NCI-H1092 treated with DMSO at 0.1 percent for 48 hours (cell line): ENCODE results near the gene CERK.
A peak's percentile ranks its signal among the peaks of the same experiment; 100 is the strongest.

ENCODE experiments used
- DNase-seq: peaks from one replicate; lab custom pipeline; 2025; lab: John Stamatoyannopoulos, UW

Gene CERK

DNA sequence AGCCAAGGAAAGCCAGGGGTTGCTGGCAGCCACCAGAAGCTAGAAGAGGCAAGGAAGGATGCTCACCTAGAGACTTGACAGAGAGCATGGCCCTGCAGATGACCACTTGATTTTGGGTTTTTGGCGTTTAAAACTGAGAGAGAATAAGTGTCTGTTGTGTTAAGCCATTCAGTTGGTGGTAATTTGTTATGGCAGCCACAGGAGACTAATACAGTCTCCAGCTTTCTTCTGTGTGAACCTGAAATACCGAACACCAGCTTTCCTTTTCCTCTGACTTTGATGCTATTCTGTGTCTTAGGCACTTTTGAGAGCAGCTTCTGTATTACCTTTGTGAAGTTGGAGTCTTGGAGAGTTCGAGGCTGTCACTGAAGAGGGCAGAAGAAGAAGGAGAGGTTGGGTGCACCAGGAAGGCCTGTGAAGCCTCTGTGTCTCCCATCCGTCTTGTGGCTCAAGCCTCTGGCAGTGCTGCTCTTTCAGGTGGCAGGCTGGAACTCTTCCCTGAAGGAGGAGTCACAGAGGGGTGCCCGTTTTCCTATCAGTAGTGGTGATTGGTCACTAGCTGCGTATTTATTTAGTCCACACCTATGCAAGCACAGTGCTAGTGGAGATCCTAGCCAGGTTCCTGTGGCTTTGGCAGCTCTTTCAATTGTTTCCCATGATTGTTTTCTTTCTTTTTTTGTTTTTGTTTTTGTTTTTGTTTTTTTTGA lies 26.9 kb upstream of the CERK start:
- DNase-seq, result no peak

DNA sequence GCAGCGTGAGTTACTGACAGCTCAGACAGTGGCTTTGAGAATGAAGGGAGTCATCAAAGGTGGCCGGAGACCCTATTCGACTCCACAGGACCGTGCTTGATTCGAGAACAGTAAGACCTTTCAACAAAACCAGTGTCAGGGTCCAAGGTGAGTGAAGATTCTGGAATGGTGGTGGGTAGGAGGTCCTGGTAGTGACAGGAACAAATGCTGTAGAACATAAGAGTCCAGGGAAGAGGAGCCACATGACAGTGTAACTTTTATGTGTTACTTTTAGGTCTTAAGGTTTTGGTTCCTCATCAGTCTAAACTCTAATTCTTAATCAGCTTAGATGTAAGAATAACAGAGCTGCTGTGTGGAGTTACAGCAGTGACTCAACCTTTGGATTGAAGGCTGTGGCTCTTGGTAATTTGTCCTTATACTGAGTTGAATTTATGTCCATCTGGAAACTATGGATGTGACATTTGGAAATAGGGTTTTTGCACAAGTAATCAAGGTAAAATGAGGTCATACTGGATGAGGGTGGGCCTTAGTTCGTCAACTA lies 26.2 kb upstream of the CERK start:
- no peak for DNase-seq

DNA sequence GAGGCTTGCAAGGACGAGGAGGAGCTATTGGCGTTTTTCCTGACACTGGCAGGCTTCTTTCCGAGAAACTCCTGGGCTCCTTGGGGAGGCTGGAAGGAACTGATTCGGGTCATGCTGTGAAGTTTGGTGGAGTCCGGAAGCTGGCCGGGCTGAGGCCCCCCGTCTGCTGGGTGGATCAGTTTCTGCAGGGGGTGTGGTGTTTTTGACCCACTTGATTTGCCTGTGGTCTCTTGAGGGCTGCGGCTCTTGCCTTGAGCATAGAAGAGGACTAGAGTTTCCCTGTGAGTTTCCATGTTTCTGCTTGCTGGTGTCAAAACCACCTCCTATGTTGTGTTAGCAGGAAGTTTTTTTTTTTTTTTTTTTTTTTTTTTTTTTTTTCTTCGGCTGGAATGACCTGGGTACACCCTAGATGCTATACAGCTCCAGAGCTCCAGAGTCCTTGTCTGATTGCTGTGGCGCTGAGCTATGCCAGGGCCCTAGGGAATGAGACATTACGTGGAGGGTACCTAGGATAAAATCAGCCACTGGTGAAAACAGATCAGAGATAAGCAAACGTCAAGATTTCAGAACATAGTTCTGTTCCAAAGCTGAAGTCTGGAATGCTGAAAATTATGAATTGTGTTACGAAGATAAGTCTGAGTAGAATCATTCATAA lies 25.1 kb upstream of the CERK start:
- DNase-seq, result no peak

DNA sequence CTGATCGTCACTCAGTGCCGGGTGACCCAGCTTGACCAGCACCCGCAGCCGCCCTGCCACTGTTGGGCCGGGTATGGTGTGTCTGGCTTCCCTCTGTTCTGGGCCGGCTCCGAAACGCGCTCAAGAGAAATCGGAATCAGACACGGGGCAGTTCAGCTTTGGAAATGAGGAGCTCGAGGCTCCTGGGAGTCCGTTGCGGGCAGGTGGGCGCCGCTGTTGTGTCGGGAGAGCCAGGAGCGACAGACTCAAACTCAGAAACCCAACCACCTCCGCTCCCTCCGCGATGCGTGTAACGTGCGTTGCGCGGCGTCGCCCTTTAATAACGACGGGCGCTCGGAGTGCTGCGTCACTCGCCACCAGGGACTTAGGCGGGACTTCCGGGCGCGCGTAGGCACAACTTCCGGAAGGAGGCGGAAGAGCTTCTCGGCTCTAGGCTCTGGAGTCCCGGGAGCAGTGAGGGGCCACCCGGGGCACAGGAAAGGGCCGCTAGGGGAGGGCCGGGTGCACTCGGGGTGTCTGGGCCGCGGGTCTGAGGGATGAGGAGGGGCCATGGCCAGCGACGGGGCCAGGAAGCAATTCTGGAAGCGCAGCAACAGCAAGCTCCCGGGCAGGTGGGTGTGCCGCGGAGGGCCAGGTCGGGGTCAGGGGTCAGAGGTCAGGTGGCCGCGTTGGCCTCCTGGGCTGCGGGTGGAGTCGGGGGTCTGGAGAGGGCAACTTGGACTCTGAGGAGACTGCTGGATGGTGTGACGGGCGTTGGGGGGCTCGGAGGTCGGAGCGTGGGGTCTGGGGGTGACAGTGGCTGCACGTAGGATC lies 24.4 kb upstream of the CERK start, which contains the start of gene TBC1D22A:
Gene TBC1D22A (plus strand): TSS at position 413 of the 813 bp plus-strand sequence. CDS start 137 bp downstream, at position 550.
- DNase-seq, result peak; percentile 64

DNA sequence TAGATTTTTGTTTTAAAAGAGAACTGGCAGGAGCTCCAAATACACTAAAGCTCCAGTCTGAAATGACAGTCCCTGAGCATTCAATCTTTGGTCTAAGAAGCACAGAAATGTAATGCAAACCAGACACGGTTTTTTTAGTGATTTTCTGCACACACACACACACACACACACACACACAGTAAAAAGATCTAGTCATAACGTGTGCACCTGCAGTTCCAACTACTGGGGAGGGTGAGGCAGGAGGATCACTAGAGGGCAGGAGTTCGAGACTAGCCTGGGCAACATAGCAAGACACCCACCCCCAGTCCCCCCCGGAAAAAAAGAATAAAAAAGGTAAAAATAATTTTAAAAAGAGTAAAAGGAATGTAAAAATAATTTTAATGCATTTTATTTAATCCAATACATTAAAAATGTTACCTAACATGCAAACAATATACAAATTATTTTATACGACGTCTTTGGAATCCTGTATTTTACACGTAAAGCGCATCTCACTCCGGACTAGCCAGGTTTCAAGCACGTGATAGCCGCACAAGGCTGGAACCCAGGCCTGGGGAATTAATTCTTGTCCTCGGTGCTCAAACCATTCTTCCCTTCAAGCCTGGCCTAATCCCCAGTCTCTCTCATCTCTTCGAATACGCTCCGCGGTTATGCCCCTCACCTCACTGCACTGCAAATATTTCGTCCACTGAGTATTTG lies 23.6 kb upstream of the CERK start:
- no peak for DNase-seq

DNA sequence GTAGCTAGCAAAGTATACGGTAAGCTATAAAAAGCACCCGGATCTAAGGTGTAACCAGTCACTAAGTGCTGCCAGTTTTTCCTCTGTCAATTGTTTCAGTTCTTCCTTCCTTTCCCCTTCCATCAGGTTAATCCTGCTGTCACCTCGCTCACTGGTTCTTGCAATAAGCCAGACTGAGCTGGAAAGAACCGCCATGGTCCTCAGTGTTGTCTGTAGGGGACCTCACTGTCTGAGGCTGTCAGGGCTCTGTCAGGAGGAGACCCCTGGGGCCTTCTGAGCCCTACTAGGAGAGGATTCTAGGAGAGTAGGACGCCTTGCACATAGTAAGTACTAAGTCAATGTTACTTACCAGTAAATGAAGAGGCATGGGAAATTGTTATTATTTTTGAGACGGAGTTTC lies 23.0 kb upstream of the CERK start:
- no peak for DNase-seq

DNA sequence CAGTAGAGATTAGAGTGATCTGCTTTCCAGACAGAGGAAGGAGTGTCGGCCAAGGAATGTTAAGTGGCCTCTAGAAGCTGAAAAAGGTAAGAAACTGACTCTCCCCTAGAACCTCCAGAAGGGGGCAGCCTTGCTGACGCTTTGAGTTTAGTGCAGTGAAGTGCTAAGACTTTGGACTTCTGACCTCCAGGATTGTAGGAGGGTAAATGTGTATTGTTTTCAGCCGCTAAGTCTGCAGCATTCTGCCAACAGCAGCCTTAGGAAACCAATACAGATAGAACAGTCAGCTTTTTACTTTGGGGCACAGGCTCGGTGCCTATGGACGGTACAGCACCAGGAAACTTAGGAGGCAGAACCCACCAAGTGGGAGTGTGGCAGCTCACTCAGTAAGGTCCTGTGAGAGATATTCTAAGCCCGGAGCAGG lies 20.8 kb upstream of the CERK start:
- DNase-seq, result no peak

DNA sequence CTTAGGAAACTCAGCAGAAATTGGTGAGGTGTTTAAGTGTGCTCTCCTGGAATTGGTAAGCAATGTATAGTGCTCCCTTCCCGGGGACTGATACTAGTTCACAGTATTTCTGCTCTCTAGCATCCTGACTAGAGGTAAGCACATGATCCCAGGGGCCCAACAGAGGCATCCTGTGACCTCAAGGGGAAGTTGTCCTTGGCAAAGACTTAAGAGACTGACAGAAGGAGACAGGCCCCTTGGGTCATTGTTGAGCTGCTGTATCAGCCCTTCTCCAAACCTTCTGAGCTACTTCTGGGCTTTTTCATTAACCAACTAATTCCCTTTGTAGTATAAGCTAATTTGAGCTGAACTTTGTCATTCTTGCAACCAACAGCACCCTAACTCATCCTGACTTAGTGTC lies 20.1 kb upstream of the CERK start:
- DNase-seq, result no peak

DNA sequence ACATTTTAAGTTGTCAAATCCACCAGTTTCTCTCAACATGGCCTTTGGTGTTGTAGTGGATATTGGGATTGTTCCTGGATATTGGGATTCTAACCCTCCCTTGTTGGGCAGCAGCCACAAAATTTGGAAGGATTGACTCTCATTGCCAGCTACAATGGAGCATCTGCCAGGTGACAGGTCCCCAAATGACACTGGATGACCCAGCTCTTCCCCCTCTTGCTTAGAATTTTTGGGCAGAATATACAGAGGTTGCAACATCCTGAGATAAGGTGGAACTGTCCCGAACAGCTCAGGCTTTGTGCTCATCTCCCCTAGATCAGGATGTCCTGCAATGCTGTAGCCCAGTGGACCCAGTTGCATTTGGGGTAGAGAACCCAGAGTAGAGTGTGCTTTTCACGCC lies 19.1 kb upstream of the CERK start:
- DNase-seq, result no peak

DNA sequence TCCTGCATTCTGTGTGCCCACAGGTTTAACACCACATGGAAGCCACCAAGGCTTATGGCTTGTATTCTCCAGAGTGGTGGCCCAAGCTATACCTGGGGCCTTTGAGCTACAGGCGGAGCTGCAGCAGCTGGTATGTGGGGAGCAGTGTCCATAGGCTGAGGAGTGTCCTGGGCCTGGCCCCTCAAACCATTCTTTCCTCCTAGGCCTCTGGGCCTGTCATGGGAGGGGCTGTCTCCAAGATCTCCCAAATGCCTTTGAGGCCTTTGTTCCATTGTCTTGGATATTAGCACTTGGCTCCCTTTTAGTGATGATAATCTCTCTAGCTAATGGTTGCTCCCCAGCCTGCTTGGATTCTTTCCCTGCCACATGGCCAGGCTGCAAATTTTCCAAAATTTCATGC lies 18.0 kb upstream of the CERK start:
- no peak for DNase-seq

DNA sequence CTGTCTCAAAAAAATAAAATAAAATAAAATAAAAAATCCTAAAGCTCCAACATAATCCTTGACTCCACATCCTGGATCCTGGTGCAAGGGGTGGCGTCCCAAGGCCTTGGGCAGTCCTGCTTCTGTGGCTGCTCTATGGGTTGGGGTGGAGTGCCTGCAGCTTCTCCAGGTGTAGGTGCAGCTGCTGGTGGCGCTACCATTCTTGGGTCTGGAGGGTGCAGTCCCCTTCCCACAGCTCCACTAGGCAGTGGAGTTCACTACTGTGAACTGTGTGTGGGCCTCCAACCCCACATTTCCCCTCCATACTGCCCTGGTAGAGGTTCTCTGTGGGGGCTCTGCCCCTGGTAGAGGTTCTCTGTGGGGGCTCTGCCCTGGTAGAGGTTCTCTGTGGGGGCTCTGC lies 17.5 kb upstream of the CERK start:
- no peak for DNase-seq

DNA sequence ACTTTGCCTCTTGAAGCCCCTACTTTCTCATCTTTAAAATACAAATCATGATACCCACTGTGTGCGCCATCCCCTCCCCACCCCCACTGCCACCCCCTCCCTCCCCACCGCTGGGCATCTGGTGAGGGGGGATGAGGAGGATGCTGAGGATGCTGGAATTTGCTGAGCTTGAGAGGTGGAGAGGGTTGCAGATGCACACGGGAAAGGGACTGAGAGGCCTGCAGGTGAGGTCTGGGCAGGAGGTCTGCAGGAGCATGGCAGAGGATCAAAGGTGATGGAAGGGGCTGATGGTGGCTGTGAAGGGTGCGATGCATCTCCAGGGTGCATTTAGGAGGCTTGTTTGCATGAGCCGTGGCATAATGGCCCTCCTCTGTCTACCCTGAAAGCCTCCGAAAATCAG lies 16.8 kb upstream of the CERK start:
- DNase-seq, result no peak

DNA sequence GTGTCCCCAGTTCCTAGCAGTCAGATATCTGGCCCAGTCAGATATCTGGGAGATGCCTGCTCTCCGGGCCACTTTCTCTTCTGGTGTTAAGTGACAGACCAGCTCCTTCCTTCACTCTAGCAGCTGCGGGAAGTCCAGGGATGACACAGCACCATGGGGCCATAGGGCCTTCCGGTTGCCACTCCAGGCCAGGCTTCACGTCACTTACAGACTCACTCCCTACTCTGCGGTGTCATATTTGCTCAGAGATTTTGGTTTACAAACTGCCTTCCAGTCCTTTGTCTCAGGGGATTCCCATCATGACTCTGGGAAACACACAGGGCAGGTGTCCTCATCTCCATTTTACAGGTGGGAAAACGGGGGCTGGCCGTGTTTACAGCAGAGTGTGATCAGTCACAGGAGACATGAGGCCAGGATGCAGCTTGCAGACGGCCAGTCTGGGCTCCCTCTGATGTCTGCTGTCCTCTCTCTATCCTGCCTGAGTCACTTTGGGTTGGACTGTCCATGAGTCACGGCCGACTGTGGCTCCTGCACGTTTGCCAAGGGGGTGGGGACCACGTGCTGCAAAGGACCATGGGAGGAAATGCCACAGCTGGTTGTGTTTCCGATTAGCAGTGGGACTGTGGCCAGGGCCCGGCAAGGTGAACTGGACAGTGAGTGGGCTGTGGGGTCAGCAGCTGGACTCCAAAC lies 16.2 kb upstream of the CERK start:
- no peak for DNase-seq

DNA sequence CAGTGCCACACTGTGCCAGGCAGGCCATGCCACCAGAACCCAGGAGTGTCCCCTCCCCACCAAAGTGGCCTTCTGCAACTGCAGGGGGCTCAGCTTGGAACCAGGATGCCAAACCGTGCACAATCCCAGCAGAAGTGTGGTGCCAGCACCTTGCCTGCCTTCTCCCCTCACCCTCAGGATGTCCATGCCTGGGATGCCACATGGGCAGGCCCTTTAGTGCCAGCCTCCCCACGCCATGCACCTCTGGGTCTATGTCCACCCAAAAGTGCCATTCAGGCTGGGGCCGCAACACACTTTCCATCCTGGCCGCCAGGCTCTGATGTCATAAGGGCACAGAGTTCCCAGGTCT lies 15.7 kb upstream of the CERK start:
- no peak for DNase-seq

DNA sequence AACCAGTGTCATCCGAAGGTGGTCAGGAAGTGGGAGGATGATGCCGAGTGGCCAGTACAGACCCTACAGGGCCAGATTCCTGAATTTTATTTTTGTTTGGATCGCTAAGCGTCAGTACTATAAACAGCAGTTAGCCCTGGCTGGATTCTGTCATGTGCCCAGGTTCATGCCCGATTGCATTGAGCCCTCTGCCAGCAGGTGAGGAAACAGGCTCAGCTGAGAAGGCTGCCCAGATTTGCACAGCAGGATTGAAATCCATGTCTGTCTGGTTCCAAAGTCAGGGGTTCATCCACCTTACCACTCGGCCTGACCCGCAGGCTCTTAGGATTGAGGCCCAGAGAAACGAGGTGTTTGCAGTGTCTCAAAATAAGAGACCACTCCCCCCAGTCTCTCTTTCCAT lies 15.3 kb upstream of the CERK start:
- no peak for DNase-seq

DNA sequence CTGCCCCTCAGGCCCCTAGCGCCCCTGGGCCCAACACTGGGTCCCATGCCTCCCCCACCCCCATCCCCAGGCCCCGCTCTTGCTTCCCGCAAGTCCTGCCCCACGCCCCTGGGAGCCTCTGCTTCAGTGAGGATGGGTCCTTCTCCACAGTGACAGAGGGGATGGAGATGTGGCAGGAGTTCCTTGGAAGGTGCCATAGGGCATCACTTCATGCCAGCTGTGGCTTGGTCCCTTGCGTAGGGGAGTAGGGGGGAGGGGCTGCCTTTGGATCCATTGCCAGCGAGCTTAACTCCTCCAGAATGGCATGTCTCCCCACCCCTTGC lies 14.9 kb upstream of the CERK start:
- no peak for DNase-seq

DNA sequence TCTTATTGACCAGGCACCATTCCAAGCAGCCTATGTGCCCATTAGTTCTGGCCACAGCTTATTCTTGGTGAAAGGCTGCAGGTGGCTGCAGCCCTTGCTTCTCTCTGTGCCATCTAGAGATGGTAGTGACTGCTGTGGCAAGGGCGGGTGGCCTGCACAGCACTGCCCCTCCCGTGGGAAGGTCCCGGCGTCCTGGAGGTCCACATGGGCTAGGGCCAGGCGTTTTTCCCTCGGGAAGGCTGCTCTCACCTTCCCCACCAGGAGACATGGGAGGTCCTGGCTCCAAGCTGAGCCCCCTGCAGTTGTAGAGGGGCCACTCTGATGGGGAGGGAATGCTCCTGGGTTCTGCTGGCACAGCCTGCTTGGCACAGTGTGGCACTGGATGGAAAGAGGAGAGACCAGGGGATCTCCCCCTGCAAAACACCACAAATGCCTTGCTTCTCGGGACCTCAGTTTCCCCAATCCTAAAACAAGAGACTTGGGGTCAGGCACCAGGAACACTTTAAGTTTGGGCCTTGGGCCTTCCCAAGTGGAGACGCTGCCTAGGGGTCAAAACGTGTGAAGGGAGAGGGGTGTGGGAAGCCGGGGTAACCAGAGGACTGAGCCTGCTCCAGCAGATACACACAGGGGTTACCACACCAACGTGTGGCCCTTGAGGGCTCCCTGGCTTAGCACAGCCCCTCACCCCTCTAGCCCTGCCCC lies 14.4 kb upstream of the CERK start:
- no peak for DNase-seq

DNA sequence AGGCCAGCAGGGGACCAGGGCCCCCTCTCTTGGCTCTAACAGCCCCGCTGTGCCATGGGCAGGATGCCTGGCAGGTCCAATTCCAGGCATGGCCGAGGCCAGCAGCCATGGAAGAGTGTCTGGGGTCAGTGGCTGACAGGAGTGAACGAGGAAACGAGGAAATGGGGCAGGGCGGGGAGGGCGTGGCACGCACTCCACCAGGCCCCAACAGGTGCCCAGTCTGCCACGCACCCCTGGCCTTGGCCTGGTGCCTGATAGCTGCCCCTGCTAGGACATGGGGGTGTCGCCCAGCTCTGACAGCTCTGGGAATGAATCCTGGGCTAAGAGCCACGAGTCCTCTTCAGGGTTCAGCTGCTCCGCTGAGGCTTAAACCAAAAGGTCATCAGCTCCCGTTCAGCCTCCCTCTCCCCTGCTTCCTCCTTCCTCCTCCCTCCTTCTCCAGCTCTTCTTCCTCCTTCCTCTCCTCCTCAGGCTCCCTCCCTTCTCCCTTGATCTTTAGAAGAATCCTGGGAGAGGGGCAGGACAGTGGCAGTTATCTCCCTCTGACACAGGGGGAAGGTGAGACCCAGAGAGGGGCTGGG lies 12.9 kb upstream of the CERK start:
- no peak for DNase-seq

DNA sequence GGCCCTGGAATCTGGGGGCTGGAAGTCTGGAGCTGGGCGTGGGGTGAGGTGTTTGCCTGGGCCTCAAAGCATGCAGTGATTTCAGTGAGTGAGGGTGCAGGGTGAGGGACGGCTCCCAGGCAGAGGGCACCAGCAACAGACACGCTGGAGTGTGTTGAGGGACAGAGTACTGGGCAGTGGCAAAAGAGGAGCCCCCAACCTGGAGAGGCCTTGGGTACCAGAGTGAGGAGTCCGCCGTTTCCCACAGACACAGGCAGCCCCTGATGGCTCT lies 12.4 kb upstream of the CERK start:
- no peak for DNase-seq

DNA sequence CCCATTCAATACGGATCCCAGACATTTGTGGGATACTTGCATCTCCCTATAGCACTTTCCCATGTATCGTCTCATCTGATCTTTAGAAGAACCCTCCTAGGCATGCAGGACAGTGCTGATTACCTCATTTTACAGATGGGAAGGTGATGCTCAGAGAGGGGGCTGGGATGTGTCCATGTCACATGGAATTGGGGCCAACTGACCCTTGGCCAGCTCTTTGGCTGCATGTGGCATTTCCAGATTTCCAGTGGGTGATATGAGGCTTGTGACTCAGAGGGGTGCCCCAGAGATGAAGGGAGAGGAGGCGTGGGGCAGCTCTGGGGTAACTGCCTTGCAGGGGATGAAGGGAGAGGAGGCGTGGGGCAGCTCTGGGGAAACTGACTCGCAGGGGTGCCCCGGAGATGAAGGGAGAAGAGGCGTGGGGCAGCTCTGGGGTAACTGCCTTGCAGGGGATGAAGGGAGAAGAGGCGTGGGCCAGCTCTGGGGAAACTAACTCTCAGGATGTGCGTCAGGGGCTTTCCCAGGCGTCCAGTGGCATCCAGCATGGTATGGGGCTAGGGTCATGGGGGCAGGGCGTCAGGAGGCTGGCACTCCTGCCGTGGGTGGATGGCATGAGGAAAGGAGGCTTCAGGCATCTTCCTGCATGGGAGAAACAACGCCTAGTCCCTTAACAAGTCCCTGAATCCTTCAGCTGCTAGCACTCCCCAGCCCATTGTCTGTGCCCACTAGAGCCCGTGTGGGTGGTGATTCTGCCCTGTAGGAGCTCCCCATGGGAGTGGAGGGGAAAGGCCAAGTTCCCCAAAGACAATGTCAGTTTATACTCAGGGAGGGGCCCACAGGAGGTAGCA lies 11.9 kb upstream of the CERK start:
- no peak for DNase-seq
